CD14-positive monocyte (primary cell): Measurements from ENCODE around the gene CTNNA3. TPM values are rescaled to one million over a fixed set of nuclear protein-coding genes. Genes with fewer than 3 reads are reported as not detected.

Experiments
- DNase-seq, 3 donors: peaks; one replicate each; pipeline ENCODE4 v3.0.0-alpha.2; 2011 to 2022
- H2AFZ ChIP-seq: 2 replicates; pipeline ENCODE4 v1.6.0; 2012; ENCODE audit warnings: mild to moderate bottlenecking, low read depth, low read length, inconsistent platforms; ENCODE audit not compliant: insufficient read depth, poor library complexity, severe bottlenecking
- H3K27ac ChIP-seq, 2 donors: 1 replicate in 1 of 2; 2 replicates in 1 of 2; pipeline ENCODE4 v1.5.1; 2012 to 2013; ENCODE audit warnings: low read length in 2 of 2, control low read depth in 1 of 2, inconsistent platforms in 1 of 2, low read depth in 1 of 2, mild to moderate bottlenecking in 1 of 2
- H3K27me3 ChIP-seq, 2 donors: one replicate each; pipeline versions ENCODE4 v1.6.0 to v1.6.1; 2011 to 2013; ENCODE audit warnings: low read length in 2 of 2; ENCODE audit not compliant: control insufficient read depth in 2 of 2, insufficient read depth in 2 of 2
- H3K36me3 ChIP-seq, 2 donors: replicated peaks in 1 of 2; 1 replicate in 1 of 2; 2 replicates in 1 of 2; pipeline versions ENCODE4 v1.5.1 to v1.6.1; 2012 to 2013; ENCODE audit warnings: low read length in 2 of 2, control low read depth in 1 of 2, inconsistent platforms in 1 of 2, mild to moderate bottlenecking in 1 of 2; ENCODE audit not compliant: insufficient read depth in 2 of 2, control insufficient read depth in 1 of 2
- H3K4me1 ChIP-seq, 2 donors: 1 replicate in 1 of 2; 2 replicates in 1 of 2; pipeline versions ENCODE4 v1.5.1 to v1.6.1; 2012 to 2013; ENCODE audit warnings: low read length in 2 of 2, control low read depth in 1 of 2, inconsistent platforms in 1 of 2, mild to moderate bottlenecking in 1 of 2, moderate library complexity in 1 of 2; ENCODE audit not compliant: insufficient read depth in 2 of 2, control insufficient read depth in 1 of 2
- H3K4me2 ChIP-seq: replicated peaks from 2 replicates; pipeline ENCODE3; 2012; ENCODE audit warnings: low read length, moderate library complexity, mild to moderate bottlenecking; ENCODE audit not compliant: poor library complexity, severe bottlenecking; ENCODE audit errors: extremely low read depth
- H3K4me3 ChIP-seq, 3 experiments: fragments of 200-600 bp in 1 of 3; sonication (generic) in 1 of 3; replicated peaks in 1 of 3; 1 replicate in 2 of 3; 2 replicates in 1 of 3; pipeline ENCODE4 v1.5.1; 2011 to 2013; ENCODE audit warnings: low read length in 3 of 3, mild to moderate bottlenecking in 3 of 3, control low read depth in 2 of 3, low read depth in 2 of 3, inconsistent platforms in 1 of 3, moderate library complexity in 1 of 3
- H3K79me2 ChIP-seq: 2 replicates; pipeline ENCODE4 v1.6.0; 2012; ENCODE audit warnings: mild to moderate bottlenecking, control low read depth, inconsistent platforms, low read length, moderate library complexity; ENCODE audit not compliant: insufficient read depth
- H3K9ac ChIP-seq: 2 replicates; pipeline ENCODE4 v1.6.0; 2017; ENCODE audit warnings: low read length, mild to moderate bottlenecking; ENCODE audit not compliant: insufficient read depth, poor library complexity, severe bottlenecking
- H3K9me3 ChIP-seq, 2 donors: replicated peaks in 1 of 2; 1 replicate in 1 of 2; 2 replicates in 1 of 2; pipeline versions ENCODE4 v1.5.1 to v1.6.1; 2012 to 2013; ENCODE audit warnings: low read length in 2 of 2, control low read depth in 1 of 2; ENCODE audit not compliant: control insufficient read depth in 1 of 2, insufficient read depth in 1 of 2
- H4K20me1 ChIP-seq: 2 replicates; pipeline ENCODE4 v1.6.0; 2012; ENCODE audit warnings: mild to moderate bottlenecking, low read length, control low read depth, moderate library complexity; ENCODE audit not compliant: insufficient read depth
- H3K27ac Mint-ChIP-seq, 7 donors: one replicate each; pipeline ENCODE4 v1.8.0; 2020; ENCODE audit warnings: mild to moderate bottlenecking in 7 of 7, mixed read lengths in 7 of 7, moderate library complexity in 6 of 7, inconsistent platforms in 2 of 7
- H3K27me3 Mint-ChIP-seq, 3 donors: one replicate each; pipeline ENCODE4 v1.8.0; 2021 to 2022; ENCODE audit warnings: low read depth in 3 of 3, mild to moderate bottlenecking in 3 of 3, mixed read lengths in 3 of 3, moderate library complexity in 3 of 3, inconsistent platforms in 1 of 3
- H3K36me3 Mint-ChIP-seq, 2 donors: one replicate each; pipeline ENCODE4 v1.8.0; 2020; ENCODE audit warnings: mixed read lengths in 2 of 2, inconsistent platforms in 1 of 2, mild to moderate bottlenecking in 1 of 2
- H3K4me1 Mint-ChIP-seq: one replicate; pipeline ENCODE4 v1.8.0; 2020; ENCODE audit warnings: mild to moderate bottlenecking, mixed read lengths
- H3K4me3 Mint-ChIP-seq, 2 donors: one replicate each; pipeline ENCODE4 v1.8.0; 2020; ENCODE audit warnings: mild to moderate bottlenecking in 2 of 2, mixed read lengths in 2 of 2, moderate library complexity in 1 of 2
- H3K9me3 Mint-ChIP-seq, 7 donors: one replicate each; pipeline ENCODE4 v1.8.0; 2020 to 2022; ENCODE audit warnings: mixed read lengths in 7 of 7, mild to moderate bottlenecking in 6 of 7, moderate library complexity in 6 of 7, inconsistent platforms in 2 of 7
- WGBS: methylation state at CpG from one replicate; pipeline ENCODE4 v1.1.5; 2013; ENCODE audit warnings: missing lambda C conversion rate; ENCODE audit not compliant: insufficient coverage; 5-methylcytosine and 5-hydroxymethylcytosine counted together
- intact Hi-C, 2 donors: fragments of 100-400 bp; cut with micrococcal nuclease; formaldehyde crosslinking; loops; one replicate each; pipeline versions ENCODE4 v1.15.0 to v1.15.1; 2023
- polyA plus RNA-seq, 3 donors: library from polyadenylated mRNA; depleted of rRNA in 1 of 3; unstranded in 2 of 3; stranded (reverse) in 1 of 3; fragments of 300-500 nt in 2 of 3; fragments of >200 nt in 1 of 3; fragmentation: Illumina TruSeq in 2 of 3; gene quantifications; 1 replicate in 2 of 3; 2 replicates in 1 of 3; pipeline ENCODE4 v1.2.3, GENCODE V29; 2012 to 2021
- TF ChIP-seq, protein P1 (sequence below): fragments of 200-600 bp; IDR thresholded peaks from one replicate; pipeline ENCODE4 v1.8.0; 2022; ENCODE audit warnings: antibody characterized with exemption, mild to moderate bottlenecking

Gene CTNNA3
- polyA plus RNA-seq, 3 donors, result not detected

DNA sequence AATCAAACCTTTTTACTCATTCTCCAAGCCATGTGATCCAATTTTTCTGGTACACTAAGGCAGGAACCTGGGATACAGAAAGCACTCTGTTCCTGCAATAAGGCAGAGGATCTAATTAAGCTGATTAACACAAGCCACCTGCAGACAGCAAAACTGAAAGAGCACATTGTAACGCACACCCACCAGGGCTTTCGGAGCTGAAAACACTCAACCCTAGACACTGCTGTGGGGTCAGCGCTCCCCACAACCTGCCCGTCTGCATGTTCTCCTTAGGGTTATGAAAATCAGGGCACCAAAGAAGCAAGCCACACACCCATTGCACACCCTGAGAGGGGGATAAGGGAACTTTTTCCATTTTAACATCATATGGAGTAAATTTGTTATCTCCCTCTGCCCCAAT, 1792.4 kb downstream of the CTNNA3 start:
- no peaks in the 10 kb centered on the region for H3K36me3 ChIP-seq
- H3K9me3 Mint-ChIP-seq, result peaks cover 0 to 4% (median 3%) of the 10 kb centered on the region in 7 donors
- no peak overlapping the region for H3K27ac Mint-ChIP-seq
- WGBS, result 93% methylated on average over 2 of the region's 4 CpGs
- TF ChIP-seq, protein P1, sequence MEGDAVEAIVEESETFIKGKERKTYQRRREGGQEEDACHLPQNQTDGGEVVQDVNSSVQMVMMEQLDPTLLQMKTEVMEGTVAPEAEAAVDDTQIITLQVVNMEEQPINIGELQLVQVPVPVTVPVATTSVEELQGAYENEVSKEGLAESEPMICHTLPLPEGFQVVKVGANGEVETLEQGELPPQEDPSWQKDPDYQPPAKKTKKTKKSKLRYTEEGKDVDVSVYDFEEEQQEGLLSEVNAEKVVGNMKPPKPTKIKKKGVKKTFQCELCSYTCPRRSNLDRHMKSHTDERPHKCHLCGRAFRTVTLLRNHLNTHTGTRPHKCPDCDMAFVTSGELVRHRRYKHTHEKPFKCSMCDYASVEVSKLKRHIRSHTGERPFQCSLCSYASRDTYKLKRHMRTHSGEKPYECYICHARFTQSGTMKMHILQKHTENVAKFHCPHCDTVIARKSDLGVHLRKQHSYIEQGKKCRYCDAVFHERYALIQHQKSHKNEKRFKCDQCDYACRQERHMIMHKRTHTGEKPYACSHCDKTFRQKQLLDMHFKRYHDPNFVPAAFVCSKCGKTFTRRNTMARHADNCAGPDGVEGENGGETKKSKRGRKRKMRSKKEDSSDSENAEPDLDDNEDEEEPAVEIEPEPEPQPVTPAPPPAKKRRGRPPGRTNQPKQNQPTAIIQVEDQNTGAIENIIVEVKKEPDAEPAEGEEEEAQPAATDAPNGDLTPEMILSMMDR, result no peak
- intact Hi-C loops, result no loop called here
- no peaks in the 10 kb centered on the region for H3K4me1 ChIP-seq
- no peaks in the 10 kb centered on the region for H3K79me2 ChIP-seq
- no peak overlapping the region for H3K4me3 ChIP-seq
- no peaks in the 10 kb centered on the region for H3K27me3 Mint-ChIP-seq
- no peaks in the 10 kb centered on the region for H3K36me3 Mint-ChIP-seq
- no peaks in the 10 kb centered on the region for H3K4me1 Mint-ChIP-seq
- no peak overlapping the region for H2AFZ ChIP-seq
- H4K20me1 ChIP-seq, result no peaks in the 10 kb centered on the region
- no peak overlapping the region for H3K4me3 Mint-ChIP-seq
- no peak overlapping the region for H3K4me2 ChIP-seq
- no peak overlapping the region for H3K9ac ChIP-seq
- no peak for DNase-seq
- H3K27me3 ChIP-seq, result no peaks in the 10 kb centered on the region
- no peaks in the 10 kb centered on the region for H3K9me3 ChIP-seq
- no peak overlapping the region for H3K27ac ChIP-seq

DNA sequence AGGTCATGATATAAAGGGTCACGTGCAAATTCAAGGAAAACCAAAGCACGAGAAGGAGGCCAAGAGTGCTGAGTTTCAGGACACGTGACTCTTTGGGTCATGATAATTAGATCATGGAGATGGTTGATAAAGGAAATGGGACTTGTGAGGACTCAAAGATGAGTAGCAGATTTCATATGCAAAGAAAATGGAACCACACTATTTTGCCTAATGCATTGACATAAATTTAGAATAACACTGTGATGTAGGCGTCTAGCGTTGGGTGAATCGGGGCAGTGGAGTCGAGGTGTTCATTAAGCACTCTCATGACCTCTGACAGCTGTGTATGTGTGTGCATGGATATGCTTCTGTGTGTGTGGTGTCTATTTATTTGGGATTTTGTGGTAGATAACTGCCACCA, 1795.7 kb downstream of the CTNNA3 start:
- H3K79me2 ChIP-seq, result no peaks in the 10 kb centered on the region
- no peaks in the 10 kb centered on the region for H3K27me3 Mint-ChIP-seq
- TF ChIP-seq, protein P1, result no peak

More for the DNA sequence above, 1795.7 kb downstream of the CTNNA3 start:
- Histone ChIP-seq H3K27ac (no peak overlapping the region), H3K4me3 (no peak overlapping the region), H3K9ac (no peak overlapping the region), H4K20me1 (no peaks in the 10 kb centered on the region), H2AFZ (no peak overlapping the region), H3K36me3 (no peaks in the 10 kb centered on the region), H3K27me3 (no peaks in the 10 kb centered on the region), H3K4me2 (no peak overlapping the region), H3K9me3 (no peaks in the 10 kb centered on the region), H3K4me1 (no peaks in the 10 kb centered on the region)
- no peak for DNase-seq
- intact Hi-C loops, result no loop called here
- H3K36me3 Mint-ChIP-seq, result no peaks in the 10 kb centered on the region
- 98% methylated on average over 4 of the region's 7 CpGs for WGBS
- no peak overlapping the region for H3K27ac Mint-ChIP-seq
- H3K4me3 Mint-ChIP-seq, result no peak overlapping the region
- H3K9me3 Mint-ChIP-seq, result peaks cover 0 to 4% (median 0%) of the 10 kb centered on the region in 7 donors
- no peaks in the 10 kb centered on the region for H3K4me1 Mint-ChIP-seq
